GM18907 (cell line): Measurements from ENCODE around the gene PFKFB4.
A peak's percentile ranks its signal among the peaks of the same experiment; 100 is the strongest.

Experiments
- ATAC-seq: cut with Tn5 transposase; IDR thresholded peaks from one replicate; pipeline ENCODE4 v1.9.1; 2021; ENCODE audit warnings: mild to moderate bottlenecking, moderate library complexity; ENCODE audit not compliant: unreplicated experiment

PFKFB4 gene

GRCh38 chr3:48556796-48557626, at the start of gene PFKFB4:
Gene PFKFB4 (minus strand): TSS chr3:48556803. CDS start chr3:48556777, 26 bp downstream.
- ATAC-seq, result peak; percentile 86

GRCh38 chr3:48601622-48601994, 45.0 kb upstream of the PFKFB4 start:
- no peak for ATAC-seq

GRCh38 chr3:48600711-48601621, 44.4 kb upstream of the PFKFB4 start:
- no peak for ATAC-seq

GRCh38 chr3:48599509-48600285, 43.1 kb upstream of the PFKFB4 start:
- no peak for ATAC-seq

GRCh38 chr3:48599077-48599501, 42.5 kb upstream of the PFKFB4 start:
- ATAC-seq, result no peak

GRCh38 chr3:48598323-48599076, 41.9 kb upstream of the PFKFB4 start:
- no peak for ATAC-seq

- no peak for ATAC-seq
Observed at GRCh38 chr3:48597408-48597800, 40.8 kb upstream of the PFKFB4 start.

- no peak for ATAC-seq
Observed at GRCh38 chr3:48596676-48597407, 40.2 kb upstream of the PFKFB4 start.

GRCh38 chr3:48596157-48596556, 39.6 kb upstream of the PFKFB4 start:
- no peak for ATAC-seq

- no peak for ATAC-seq
Observed at GRCh38 chr3:48595526-48596121, 39.0 kb upstream of the PFKFB4 start.

- ATAC-seq, result no peak
Observed at GRCh38 chr3:48595075-48595525, 38.5 kb upstream of the PFKFB4 start, which contains the start of gene COL7A1. Gene COL7A1 (minus strand): TSS chr3:48595329. CDS start chr3:48595159, 170 bp downstream.

- ATAC-seq, result no peak
Observed at GRCh38 chr3:48594417-48595049, 37.9 kb upstream of the PFKFB4 start.

- no peak for ATAC-seq
Observed at GRCh38 chr3:48593337-48593736, 36.7 kb upstream of the PFKFB4 start.

- ATAC-seq, result no peak
Observed at GRCh38 chr3:48592519-48593087, 36.0 kb upstream of the PFKFB4 start.

- ATAC-seq, result no peak
Observed at GRCh38 chr3:48591886-48592518, 35.4 kb upstream of the PFKFB4 start.

- ATAC-seq, result no peak
Observed at GRCh38 chr3:48591436-48591835, 34.8 kb upstream of the PFKFB4 start.

GRCh38 chr3:48588230-48588629, 31.6 kb upstream of the PFKFB4 start:
- no peak for ATAC-seq

GRCh38 chr3:48587686-48588085, 31.1 kb upstream of the PFKFB4 start:
- no peak for ATAC-seq
